Gastroesophageal sphincter (tissue), 3 donors: ENCODE results near the gene CEP72.

Experiments used
- EP300 ChIP-seq: sonication (generic); formaldehyde crosslinking; IDR thresholded peaks from one replicate; pipeline ENCODE4 v1.6.1; 2017; ENCODE audit warnings: antibody characterized with exemption, mild to moderate bottlenecking
- POLR2A ChIP-seq, 2 donors: fragments of 450-650 bp; IDR thresholded peaks; one replicate each; pipeline ENCODE4 v1.6.1; 2017; ENCODE audit warnings: antibody characterized with exemption in 2 of 2, mild to moderate bottlenecking in 2 of 2, moderate library complexity in 1 of 2
- TF ChIP-seq, protein P1 (sequence below), 4 experiments: fragments of 200-600 bp in 2 of 4; fragments of 450-650 bp in 2 of 4; sonication (generic) in 1 of 4; IDR thresholded peaks; one replicate each; pipeline ENCODE4 v1.5.1; 2017 to 2019; ENCODE audit warnings: antibody characterized with exemption in 4 of 4, mild to moderate bottlenecking in 2 of 4, moderate library complexity in 2 of 4

DNA sequence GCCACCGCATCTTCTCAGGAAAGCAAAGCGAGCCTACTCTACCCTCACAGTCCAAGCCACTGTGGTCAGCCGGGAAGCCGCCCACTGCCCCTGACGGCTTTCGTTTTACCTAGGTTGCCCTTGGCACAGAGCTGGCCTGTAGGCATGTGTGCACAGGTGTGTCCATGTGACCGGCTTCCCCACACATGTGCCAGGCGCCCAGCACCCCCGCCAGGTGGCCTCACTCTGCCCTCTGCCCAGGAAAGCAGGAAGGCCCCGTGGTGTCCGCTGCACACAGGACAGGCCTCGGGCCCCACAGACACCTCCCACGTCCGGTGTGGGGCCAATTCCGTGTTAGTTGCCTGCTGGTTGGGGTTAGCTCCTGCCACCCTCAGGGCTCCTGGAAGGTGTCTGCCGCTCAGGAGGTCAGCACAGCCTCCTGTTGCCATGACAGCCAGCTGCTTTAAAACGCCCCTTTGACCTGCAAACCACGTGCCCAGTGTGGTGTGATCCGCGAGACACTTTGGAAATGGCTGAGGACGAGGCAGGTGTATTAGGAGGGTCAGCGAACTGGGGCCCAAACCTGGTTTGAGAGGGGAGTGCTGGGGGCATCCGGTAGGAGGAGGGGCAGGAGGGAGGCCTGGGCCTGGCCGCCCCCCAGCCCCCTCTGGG is 52.3 kb downstream of the CEP72 start:
- TF ChIP-seq, protein P1, sequence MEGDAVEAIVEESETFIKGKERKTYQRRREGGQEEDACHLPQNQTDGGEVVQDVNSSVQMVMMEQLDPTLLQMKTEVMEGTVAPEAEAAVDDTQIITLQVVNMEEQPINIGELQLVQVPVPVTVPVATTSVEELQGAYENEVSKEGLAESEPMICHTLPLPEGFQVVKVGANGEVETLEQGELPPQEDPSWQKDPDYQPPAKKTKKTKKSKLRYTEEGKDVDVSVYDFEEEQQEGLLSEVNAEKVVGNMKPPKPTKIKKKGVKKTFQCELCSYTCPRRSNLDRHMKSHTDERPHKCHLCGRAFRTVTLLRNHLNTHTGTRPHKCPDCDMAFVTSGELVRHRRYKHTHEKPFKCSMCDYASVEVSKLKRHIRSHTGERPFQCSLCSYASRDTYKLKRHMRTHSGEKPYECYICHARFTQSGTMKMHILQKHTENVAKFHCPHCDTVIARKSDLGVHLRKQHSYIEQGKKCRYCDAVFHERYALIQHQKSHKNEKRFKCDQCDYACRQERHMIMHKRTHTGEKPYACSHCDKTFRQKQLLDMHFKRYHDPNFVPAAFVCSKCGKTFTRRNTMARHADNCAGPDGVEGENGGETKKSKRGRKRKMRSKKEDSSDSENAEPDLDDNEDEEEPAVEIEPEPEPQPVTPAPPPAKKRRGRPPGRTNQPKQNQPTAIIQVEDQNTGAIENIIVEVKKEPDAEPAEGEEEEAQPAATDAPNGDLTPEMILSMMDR (IDR thresholded peaks at IDR 0.05), result no peak
- TF ChIP-seq EP300, result no peak
- TF ChIP-seq POLR2A (IDR thresholded peaks at IDR 0.05), result no peak
